ENCODE data around the gene C11orf97.
"Not testable (repeated sequence)": the region's sequence is repeated elsewhere in the genome, so short reads cannot be mapped to it uniquely, and the experiment has no call there.

The C11orf97 gene

GRCh38 chr11:94553938-94554337, 41.7 kb downstream of the C11orf97 start:
- in situ Hi-C loops (cut with MboI; ENCODE audit: low sequenced_read_pairs) = no loop called here

- in situ Hi-C loops (cut with MboI; ENCODE audit: low sequenced_read_pairs) = not testable (repeated sequence)
Measured at GRCh38 chr11:94555752-94556329, 43.6 kb downstream of the C11orf97 start.

- in situ Hi-C loops (cut with MboI; ENCODE audit: low sequenced_read_pairs) = no loop called here
Measured at GRCh38 chr11:94557421-94557820, 45.2 kb downstream of the C11orf97 start.

- in situ Hi-C loops (cut with MboI; ENCODE audit: low sequenced_read_pairs) = no loop called here
Measured at GRCh38 chr11:94557992-94558391, 45.7 kb downstream of the C11orf97 start.

GRCh38 chr11:94558468-94558867, 46.2 kb downstream of the C11orf97 start:
- in situ Hi-C loops (cut with MboI; ENCODE audit: low sequenced_read_pairs) = no loop called here

GRCh38 chr11:94558932-94559331, 46.7 kb downstream of the C11orf97 start:
- in situ Hi-C loops (cut with MboI; ENCODE audit: low sequenced_read_pairs) = no loop called here

GRCh38 chr11:94559361-94559760, 47.1 kb downstream of the C11orf97 start:
- in situ Hi-C loops (cut with MboI; ENCODE audit: low sequenced_read_pairs) = no loop called here

- in situ Hi-C loops (cut with MboI; ENCODE audit: low sequenced_read_pairs) = no loop called here
Measured at GRCh38 chr11:94560834-94561233, 48.6 kb downstream of the C11orf97 start.

GRCh38 chr11:94563176-94563847, 51.1 kb downstream of the C11orf97 start:
- in situ Hi-C loops (cut with MboI; ENCODE audit: low sequenced_read_pairs) = no loop called here

GRCh38 chr11:94563848-94564467, 51.7 kb downstream of the C11orf97 start:
- in situ Hi-C loops (cut with MboI; ENCODE audit: low sequenced_read_pairs) = no loop called here

- in situ Hi-C loops (cut with MboI; ENCODE audit: low sequenced_read_pairs) = no loop called here
Measured at GRCh38 chr11:94567181-94567670, 55.0 kb downstream of the C11orf97 start, which contains the start of gene PIWIL4. TSS of gene PIWIL4 (plus strand) at chr11:94567368. CDS start at chr11:94567519, 151 bp downstream.

- in situ Hi-C loops (cut with MboI; ENCODE audit: low sequenced_read_pairs) = no loop called here
Measured at GRCh38 chr11:94568200-94568599, 55.9 kb downstream of the C11orf97 start.

- in situ Hi-C loops (cut with MboI; ENCODE audit: low sequenced_read_pairs) = no loop called here
Measured at GRCh38 chr11:94568717-94569116, 56.5 kb downstream of the C11orf97 start.

GRCh38 chr11:94572975-94573374, 60.7 kb downstream of the C11orf97 start:
- in situ Hi-C loops (cut with MboI; ENCODE audit: low sequenced_read_pairs) = not testable (repeated sequence)

GRCh38 chr11:94574193-94574961, 62.1 kb downstream of the C11orf97 start:
- in situ Hi-C loops (cut with MboI; ENCODE audit: low sequenced_read_pairs) = no loop called here

- in situ Hi-C loops (cut with MboI; ENCODE audit: low sequenced_read_pairs) = no loop called here
Measured at GRCh38 chr11:94576306-94576705, 64.0 kb downstream of the C11orf97 start.

- in situ Hi-C loops (cut with MboI; ENCODE audit: low sequenced_read_pairs) = no loop called here
Measured at GRCh38 chr11:94577841-94578240, 65.6 kb downstream of the C11orf97 start.
